Adrenal gland (tissue), 5 donors: ENCODE measurements around the gene PRKN.

ENCODE experiments used
- CTCF ChIP-seq, 6 experiments: fragments of 450-650 bp in 4 of 6; fragments of 200-600 bp in 2 of 6; sonication (generic) in 1 of 6; IDR thresholded peaks; 1 replicate in 5 of 6; 2 replicates in 1 of 6; pipeline versions ENCODE4 v1.5.1 to v1.8.0; 2016 to 2021; ENCODE audit warnings: antibody characterized with exemption in 6 of 6, mild to moderate bottlenecking in 2 of 6, moderate library complexity in 1 of 6
- POLR2A ChIP-seq, 2 donors: fragments of 450-650 bp; IDR thresholded peaks; one replicate each; pipeline ENCODE4 v1.6.1; 2017; ENCODE audit warnings: antibody characterized with exemption in 2 of 2, mild to moderate bottlenecking in 2 of 2, moderate library complexity in 1 of 2
- donor health status: DM: no; HTN: no; CAD: no.

- no peak for TF ChIP-seq CTCF (IDR thresholded peaks at IDR 0.05)
- TF ChIP-seq POLR2A (IDR thresholded peaks at IDR 0.05) = no peak
Observed at GRCh38 chr6:162770955-162771354, 43.4 kb upstream of the PRKN start.
